HG03159 (cell line): ENCODE results near the gene ZBTB47.

Source experiments
- ATAC-seq: cut with Tn5 transposase; IDR thresholded peaks from one replicate; pipeline ENCODE4 v1.9.1; 2021; ENCODE audit warnings: mild to moderate bottlenecking, moderate library complexity; ENCODE audit not compliant: unreplicated experiment

ZBTB47 gene

DNA sequence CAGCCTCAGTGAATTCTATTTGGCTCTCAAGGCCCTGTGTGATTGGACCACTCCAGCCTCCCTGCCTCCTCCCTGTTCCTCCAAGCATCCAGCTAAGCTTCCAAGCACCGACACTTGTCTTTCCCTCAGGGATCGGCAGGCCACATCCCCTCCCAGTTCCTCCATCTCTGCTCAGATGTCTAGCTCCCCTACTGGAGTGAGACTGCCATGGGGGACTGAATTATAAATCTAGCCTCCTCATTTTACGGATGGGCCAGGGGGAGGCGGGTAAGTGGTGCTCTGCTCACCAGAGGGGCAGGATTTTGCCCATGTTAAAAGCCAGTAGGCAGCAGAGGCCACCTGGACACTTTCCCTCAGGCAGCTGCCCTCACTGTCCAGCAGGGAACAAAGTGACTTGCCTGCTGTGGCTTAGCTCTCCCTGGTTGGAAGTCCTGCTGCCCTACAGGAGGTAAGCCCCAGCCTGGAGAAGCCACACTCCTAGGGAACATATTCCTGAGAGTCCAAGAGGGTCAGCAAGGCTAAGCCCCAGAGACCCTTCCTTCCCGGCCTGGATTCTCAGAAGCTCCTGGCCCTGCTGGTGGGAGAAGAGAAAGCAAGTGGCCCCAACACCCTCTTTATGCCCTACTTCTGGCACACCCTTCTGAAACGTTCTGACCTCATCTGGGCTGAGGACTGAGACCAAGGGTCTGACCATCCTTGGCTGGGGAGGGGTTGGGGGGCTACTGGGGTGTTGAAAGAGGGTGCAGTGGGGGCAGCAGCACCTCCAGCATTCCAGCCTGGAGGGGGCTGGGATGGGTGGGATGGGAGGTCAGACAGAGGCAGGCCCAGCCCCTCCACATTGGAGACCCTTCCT lies 58.2 kb downstream of the ZBTB47 start:
- no peak for ATAC-seq

DNA sequence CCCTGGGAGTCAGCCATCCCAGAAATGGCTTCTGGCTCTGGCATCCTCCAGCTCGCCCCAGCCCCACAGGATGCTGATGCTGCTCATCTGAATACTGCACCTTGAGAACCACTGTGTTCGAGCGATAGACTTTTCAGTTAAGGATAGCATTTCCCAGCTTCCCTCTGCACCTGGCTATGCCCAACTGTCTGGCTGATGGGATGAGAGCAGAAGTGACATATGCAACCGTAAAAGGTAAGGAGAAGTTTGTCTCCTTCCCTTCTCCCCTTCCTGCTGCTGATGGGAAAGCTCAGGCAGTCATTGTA lies 58.8 kb downstream of the ZBTB47 start:
- no peak for ATAC-seq

DNA sequence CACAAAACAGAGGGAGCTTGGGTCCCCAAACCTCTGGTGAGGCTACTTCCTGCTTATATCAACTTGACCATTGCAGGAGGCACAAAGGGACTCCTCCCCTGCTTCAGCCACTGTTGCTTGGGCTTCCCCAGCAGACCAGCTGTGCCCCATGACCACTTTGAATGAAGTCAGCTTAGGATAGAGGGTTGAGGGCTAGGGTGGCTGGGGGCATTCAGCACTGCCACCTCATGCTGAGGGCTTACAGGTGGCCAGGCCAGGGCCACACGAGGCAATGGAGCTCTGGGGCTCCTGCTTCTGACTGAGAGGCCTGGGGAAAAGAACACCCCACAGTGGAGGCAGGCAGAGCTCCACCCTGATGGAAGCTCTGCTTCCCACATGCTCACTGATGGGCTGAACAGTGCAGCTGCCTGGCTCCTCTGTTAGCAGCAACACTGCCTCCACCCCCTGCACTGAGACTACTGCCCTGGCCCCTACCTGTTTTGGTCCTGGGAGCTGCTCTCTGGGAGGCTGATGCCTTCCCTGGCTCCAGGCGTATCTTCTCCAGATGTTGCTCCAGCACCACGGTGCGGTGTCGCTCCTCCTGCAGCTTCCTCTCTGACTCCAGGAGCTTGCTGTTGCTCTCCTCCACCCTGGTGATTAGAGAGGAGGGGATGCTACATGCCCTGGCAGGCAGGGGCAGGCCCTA lies 59.3 kb downstream of the ZBTB47 start:
- ATAC-seq: no peak

DNA sequence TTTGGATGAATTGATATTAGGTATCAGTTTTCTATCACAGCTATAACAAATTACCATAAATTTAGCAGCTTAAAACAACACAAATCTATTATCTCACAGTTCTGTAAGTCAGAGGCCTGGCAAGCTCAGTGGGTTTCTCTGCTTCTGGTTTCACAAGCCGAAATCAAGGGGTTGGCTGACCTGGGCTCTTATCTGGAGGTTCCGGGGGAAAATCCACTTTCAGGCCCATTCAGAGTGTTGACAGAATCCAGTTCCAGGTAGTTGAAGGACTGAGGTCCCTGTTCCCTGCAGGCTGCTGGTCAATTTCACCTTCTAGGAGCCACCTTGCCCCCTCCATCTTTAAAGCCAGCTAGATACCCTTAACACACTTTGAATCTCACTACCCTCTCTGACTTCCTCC lies 60.2 kb downstream of the ZBTB47 start:
- no peak for ATAC-seq

DNA sequence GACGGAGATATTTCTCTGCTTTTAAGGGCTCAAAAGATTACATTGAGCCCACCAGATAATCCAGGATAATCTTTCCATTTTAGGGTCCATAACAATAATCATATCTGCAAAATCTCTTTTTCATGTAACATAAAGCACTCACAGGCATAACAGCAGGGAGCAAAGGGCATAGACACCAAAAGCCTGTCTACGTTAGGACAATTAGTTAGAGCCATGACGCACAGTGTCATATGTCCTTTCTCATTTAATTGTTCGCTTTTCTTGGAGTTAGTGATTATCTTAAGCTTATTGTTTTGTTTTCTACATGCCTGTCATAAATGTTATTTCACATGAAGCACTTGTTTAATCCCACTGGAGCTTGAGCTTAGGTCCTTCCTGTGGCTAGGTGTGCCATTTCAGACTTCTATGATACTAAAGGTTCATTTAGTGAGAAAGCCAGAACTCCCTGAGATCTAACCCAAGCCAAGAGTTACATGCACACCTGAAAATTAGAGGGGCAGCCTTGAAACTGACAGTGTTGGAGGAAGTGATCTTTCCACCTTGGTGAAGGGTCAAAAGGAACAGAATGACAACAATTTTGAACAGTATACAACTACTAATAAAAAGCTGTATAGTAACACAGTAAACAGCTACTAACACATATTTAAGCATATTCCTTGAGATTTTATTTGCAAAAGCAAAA lies 60.8 kb downstream of the ZBTB47 start:
- ATAC-seq: no peak
